ENCODE results near the gene LCP1.

Gene LCP1

DNA sequence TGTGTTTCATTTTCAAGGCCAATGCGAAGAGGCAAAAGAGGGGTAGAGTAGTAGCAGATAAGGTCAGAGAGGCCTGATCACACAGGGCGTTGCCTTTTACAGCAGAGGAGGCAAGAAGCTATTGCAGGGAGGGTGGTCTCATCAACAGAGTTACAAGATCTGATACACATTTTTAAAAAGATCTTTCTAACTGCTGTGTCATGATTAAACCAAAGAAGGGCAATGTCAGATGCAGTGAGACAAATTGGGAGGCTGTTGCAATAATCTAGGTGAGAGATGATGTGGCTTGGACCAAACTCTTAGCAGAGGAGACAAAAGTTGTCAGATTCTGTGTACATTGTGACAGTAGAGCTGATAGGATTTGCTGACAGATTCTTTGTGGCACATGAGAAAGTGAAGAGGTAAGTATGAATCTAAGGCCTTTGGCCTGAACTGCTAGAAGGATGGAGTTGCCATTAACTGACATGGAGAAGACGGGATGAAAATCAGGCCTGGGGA lies 16.8 kb upstream of the LCP1 start:
- peak in 2 of 3 donors; percentile 61 to 69 for DNase-seq
- no peaks in the 10 kb centered on the region for H3K27me3 ChIP-seq (replicated peaks in 2 of 5; ENCODE audit: control insufficient read depth in 4 of 5, insufficient read depth in 5 of 5, low read length in 4 of 5)
- no peaks in the 10 kb centered on the region for H3K9me3 ChIP-seq (ENCODE audit: control extremely low read depth in 1 of 5, control insufficient read depth in 4 of 5, insufficient read depth in 2 of 5, low read depth in 1 of 5, low read length in 4 of 5)
- CTCF ChIA-PET: interaction anchor here (1.1 to 2.1 kb wide), 6 partner anchors 13 to 32 kb away, joined by 3 to 14 read pairs (median 7); partner anchors contain the start of gene LCP1
- H3K4me1 ChIP-seq (ENCODE audit: control extremely low read depth in 1 of 4, control insufficient read depth in 4 of 4, insufficient read depth in 4 of 4, low read length in 3 of 4): peaks cover 42 to 78% (median 63%) of the 10 kb centered on the region in 4 experiments
- H3K36me3 ChIP-seq (ENCODE audit: control insufficient read depth in 4 of 4, insufficient read depth in 4 of 4, low read length in 3 of 4): no peaks in the 10 kb centered on the region
- POLR2A ChIA-PET: no interaction called here
- H3K4me3 ChIP-seq (ENCODE audit: control insufficient read depth in 1 of 7, extremely low read depth in 1 of 7, insufficient read depth in 4 of 7, low read depth in 2 of 7, low read length in 6 of 7): peak overlapping the region in 2 of 7 experiments; percentile 7 to 34
- 80% methylated on average over 1 of the region's 3 CpGs for WGBS (ENCODE audit: insufficient coverage)
- H3K27ac ChIP-seq (ENCODE audit: insufficient read depth in 1 of 2, low read depth in 1 of 2, low read length in 2 of 2, poor library complexity in 1 of 2, severe bottlenecking in 2 of 2): no peak overlapping the region

DNA sequence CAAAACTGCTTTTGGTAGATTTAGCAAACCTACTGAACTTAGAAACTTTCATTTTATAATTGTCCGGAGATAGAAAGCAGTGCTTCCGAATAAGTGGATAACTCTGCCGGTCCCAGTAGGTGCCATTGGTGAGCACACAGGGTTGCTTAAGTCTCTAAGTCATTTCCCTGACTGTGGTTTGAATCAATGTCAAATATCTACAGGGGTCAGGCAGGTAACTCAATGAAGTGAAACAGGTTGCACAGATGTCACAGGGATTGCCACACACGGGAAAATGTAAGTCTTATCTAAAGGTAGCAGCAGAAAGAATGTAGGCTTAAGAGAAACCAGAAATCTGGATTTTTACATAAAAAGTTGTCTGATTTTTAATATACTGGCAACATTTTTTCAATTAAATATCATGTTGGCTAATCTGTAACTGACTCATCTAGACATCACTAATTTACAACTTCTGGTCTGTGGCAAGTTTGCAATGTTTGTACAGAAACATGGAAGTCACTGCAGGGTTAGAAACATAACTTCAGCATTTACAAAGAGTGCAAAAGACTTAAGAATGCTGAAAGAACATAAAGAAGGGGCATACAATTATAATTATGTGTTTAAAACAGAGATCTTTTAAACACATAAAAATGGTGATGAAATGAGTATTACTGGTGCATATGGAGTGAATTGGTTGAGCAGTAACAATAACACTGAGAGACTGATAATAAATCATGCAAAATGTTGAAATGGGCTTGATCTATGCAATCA lies 15.5 kb upstream of the LCP1 start:
- ChIA-PET CTCF (no interaction called here), POLR2A (no interaction called here)
- H3K4me3 ChIP-seq (ENCODE audit: control insufficient read depth in 1 of 7, extremely low read depth in 1 of 7, insufficient read depth in 4 of 7, low read depth in 2 of 7, low read length in 6 of 7): peak overlapping the region in 3 of 7 experiments; percentile 20 to 62 (median 44)
- H3K27ac ChIP-seq (ENCODE audit: insufficient read depth in 1 of 2, low read depth in 1 of 2, low read length in 2 of 2, poor library complexity in 1 of 2, severe bottlenecking in 2 of 2): peak overlapping the region; percentile 34 to 35
- H3K27me3 ChIP-seq (replicated peaks in 2 of 5; ENCODE audit: control insufficient read depth in 4 of 5, insufficient read depth in 5 of 5, low read length in 4 of 5): no peaks in the 10 kb centered on the region
- WGBS (ENCODE audit: insufficient coverage): 28% methylated on average over 3 of the region's 4 CpGs
- H3K4me1 ChIP-seq (ENCODE audit: control extremely low read depth in 1 of 4, control insufficient read depth in 4 of 4, insufficient read depth in 4 of 4, low read length in 3 of 4): peaks cover 35 to 72% (median 62%) of the 10 kb centered on the region in 4 experiments
- DNase-seq: peak in 2 of 3 donors; percentile 70 to 81
- no peaks in the 10 kb centered on the region for H3K9me3 ChIP-seq (ENCODE audit: control extremely low read depth in 1 of 5, control insufficient read depth in 4 of 5, insufficient read depth in 2 of 5, low read depth in 1 of 5, low read length in 4 of 5)
- no peaks in the 10 kb centered on the region for H3K36me3 ChIP-seq (ENCODE audit: control insufficient read depth in 4 of 4, insufficient read depth in 4 of 4, low read length in 3 of 4)

DNA sequence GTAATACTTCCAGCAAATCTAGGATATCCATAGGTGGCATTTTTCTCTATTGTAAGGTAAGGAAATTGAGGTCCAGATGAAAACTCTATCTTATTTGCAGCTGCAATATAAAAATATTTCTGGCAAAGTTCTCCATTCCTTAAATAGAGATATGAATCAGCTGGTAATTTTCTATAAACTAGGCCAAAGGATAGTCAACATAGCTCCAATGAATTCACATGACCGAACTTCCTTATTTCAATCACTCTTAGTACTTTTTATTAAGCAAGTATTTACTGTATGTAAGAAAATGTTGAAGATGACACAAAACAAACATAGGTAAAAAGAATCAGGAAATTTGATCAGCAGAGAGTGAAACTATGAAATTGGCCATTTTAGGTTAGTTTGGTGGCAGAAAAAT lies 13.0 kb upstream of the LCP1 start:
- no CpG with 5 or more reads among the region's 1 CpG for WGBS (ENCODE audit: insufficient coverage)

DNA sequence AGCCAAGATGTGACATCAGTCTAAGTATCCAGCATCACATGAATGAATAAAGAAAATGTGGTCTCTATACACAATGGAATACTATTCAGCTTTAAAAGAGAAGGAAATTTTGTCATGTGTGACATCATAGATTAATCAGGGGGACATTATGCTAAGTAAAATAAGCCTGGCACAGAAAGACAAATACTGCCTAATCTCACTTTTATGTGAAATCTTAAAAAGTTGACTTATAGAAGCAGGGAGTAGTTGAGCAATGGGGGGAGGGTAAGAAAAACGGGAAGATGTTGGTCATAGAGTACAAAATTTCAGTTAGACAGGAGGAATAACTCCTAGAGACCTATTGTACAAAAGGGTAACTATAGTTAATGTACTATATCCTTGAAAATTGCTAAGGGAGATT lies 10.4 kb upstream of the LCP1 start:
- ChIA-PET POLR2A (no interaction called here), CTCF (interaction anchor here (0.6 to 2.0 kb wide), 7 partner anchors 10 to 872 kb away, joined by 3 to 12 read pairs (median 4); partner anchors contain the start of gene LCP1)
- Histone ChIP-seq H3K27me3 (replicated peaks in 2 of 5; ENCODE audit: control insufficient read depth in 4 of 5, insufficient read depth in 5 of 5, low read length in 4 of 5) (no peaks in the 10 kb centered on the region), H3K4me3 (ENCODE audit: control insufficient read depth in 1 of 7, extremely low read depth in 1 of 7, insufficient read depth in 4 of 7, low read depth in 2 of 7, low read length in 6 of 7) (no peak overlapping the region), H3K9me3 (ENCODE audit: control extremely low read depth in 1 of 5, control insufficient read depth in 4 of 5, insufficient read depth in 2 of 5, low read depth in 1 of 5, low read length in 4 of 5) (no peaks in the 10 kb centered on the region), H3K27ac (ENCODE audit: insufficient read depth in 1 of 2, low read depth in 1 of 2, low read length in 2 of 2, poor library complexity in 1 of 2, severe bottlenecking in 2 of 2) (no peak overlapping the region), H3K4me1 (ENCODE audit: control extremely low read depth in 1 of 4, control insufficient read depth in 4 of 4, insufficient read depth in 4 of 4, low read length in 3 of 4) (peaks cover 3 to 29% (median 19%) of the 10 kb centered on the region in 4 experiments), H3K36me3 (ENCODE audit: control insufficient read depth in 4 of 4, insufficient read depth in 4 of 4, low read length in 3 of 4) (no peaks in the 10 kb centered on the region)
- no peak for DNase-seq
- WGBS (ENCODE audit: insufficient coverage): no CpG with 5 or more reads among the region's 1 CpG

More for the DNA sequence above, 13.0 kb upstream of the LCP1 start:
- Histone ChIP-seq H3K36me3 (ENCODE audit: control insufficient read depth in 4 of 4, insufficient read depth in 4 of 4, low read length in 3 of 4) (no peaks in the 10 kb centered on the region), H3K4me1 (ENCODE audit: control extremely low read depth in 1 of 4, control insufficient read depth in 4 of 4, insufficient read depth in 4 of 4, low read length in 3 of 4) (peaks cover 22 to 55% (median 44%) of the 10 kb centered on the region in 4 experiments), H3K9me3 (ENCODE audit: control extremely low read depth in 1 of 5, control insufficient read depth in 4 of 5, insufficient read depth in 2 of 5, low read depth in 1 of 5, low read length in 4 of 5) (no peaks in the 10 kb centered on the region), H3K27ac (ENCODE audit: insufficient read depth in 1 of 2, low read depth in 1 of 2, low read length in 2 of 2, poor library complexity in 1 of 2, severe bottlenecking in 2 of 2) (no peak overlapping the region), H3K4me3 (ENCODE audit: control insufficient read depth in 1 of 7, extremely low read depth in 1 of 7, insufficient read depth in 4 of 7, low read depth in 2 of 7, low read length in 6 of 7) (no peak overlapping the region), H3K27me3 (replicated peaks in 2 of 5; ENCODE audit: control insufficient read depth in 4 of 5, insufficient read depth in 5 of 5, low read length in 4 of 5) (no peaks in the 10 kb centered on the region)
- POLR2A ChIA-PET: no interaction called here
- CTCF ChIA-PET: interaction anchor here (1.0 to 2.2 kb wide), 5 partner anchors 9 to 101 kb away, joined by 3 to 6 read pairs (median 6); no protein-coding TSS in a partner anchor
- no peak for DNase-seq

DNA sequence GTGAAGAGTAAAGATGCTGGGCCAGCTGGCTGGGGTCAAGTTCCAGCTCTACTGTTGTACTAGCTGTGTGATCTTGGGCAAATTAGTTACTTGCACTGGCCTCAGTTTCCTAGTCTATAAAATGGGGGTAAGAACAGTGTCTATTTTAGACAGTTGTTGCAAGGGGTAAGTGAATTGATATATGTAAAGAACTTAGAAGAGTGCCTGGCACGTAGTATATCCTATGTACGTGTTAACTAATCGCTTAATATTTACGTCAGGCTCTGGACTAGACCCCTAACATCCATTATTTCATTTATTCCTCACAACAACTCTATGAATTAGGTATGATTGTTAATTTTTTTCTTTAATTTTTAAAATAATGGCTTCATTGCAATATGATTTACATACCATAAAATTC lies 3.7 kb upstream of the LCP1 start:
- POLR2A ChIA-PET: no interaction called here
- CTCF ChIA-PET: interaction anchor here (0.7 to 1.8 kb wide), 17 partner anchors 8 to 31 kb away, joined by 3 to 7 read pairs (median 4); no protein-coding TSS in a partner anchor

DNA sequence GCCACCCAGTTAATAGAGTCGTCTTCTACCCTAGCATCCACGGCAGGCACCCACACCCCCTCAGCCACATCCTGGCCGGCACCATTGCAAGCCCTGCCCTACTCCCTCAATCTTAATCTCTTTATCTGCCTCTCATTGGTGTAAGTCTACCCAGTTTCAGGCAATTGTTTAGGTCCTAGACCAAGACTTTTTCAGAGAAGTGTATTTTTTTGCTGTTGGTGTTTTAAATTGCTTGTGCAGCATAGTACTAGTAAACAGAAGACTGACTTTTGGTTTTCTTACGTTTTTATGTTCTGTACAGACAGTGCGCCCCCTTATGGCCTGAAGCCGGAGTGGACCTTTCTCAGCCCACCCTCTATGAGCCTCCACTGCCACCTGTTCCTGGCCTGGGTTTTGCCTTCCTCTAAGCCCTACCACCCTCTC lies 2.3 kb upstream of the LCP1 start:
- H3K9me3 ChIP-seq (ENCODE audit: control extremely low read depth in 1 of 5, control insufficient read depth in 4 of 5, insufficient read depth in 2 of 5, low read depth in 1 of 5, low read length in 4 of 5): no peaks in the 10 kb centered on the region
- peak; percentile 85 to 89 (median 87) for DNase-seq
- H3K27ac ChIP-seq (ENCODE audit: insufficient read depth in 1 of 2, low read depth in 1 of 2, low read length in 2 of 2, poor library complexity in 1 of 2, severe bottlenecking in 2 of 2): peak overlapping the region in 1 of 2 experiments; percentile 89
- H3K4me3 ChIP-seq (ENCODE audit: control insufficient read depth in 1 of 7, extremely low read depth in 1 of 7, insufficient read depth in 4 of 7, low read depth in 2 of 7, low read length in 6 of 7): peak overlapping the region in 5 of 7 experiments; percentile 15 to 74 (median 48)
- ChIA-PET POLR2A (no interaction called here), CTCF (interaction anchor here (1.0 to 1.8 kb wide), 4 partner anchors 8 to 33 kb away, joined by 3 to 6 read pairs (median 4); no protein-coding TSS in a partner anchor)
- H3K27me3 ChIP-seq (replicated peaks in 2 of 5; ENCODE audit: control insufficient read depth in 4 of 5, insufficient read depth in 5 of 5, low read length in 4 of 5): no peaks in the 10 kb centered on the region
- peaks cover 26 to 44% (median 30%) of the 10 kb centered on the region in 4 experiments for H3K4me1 ChIP-seq (ENCODE audit: control extremely low read depth in 1 of 4, control insufficient read depth in 4 of 4, insufficient read depth in 4 of 4, low read length in 3 of 4)
- 0% methylated on average over 2 of the region's 6 CpGs for WGBS (ENCODE audit: insufficient coverage)
- H3K36me3 ChIP-seq (ENCODE audit: control insufficient read depth in 4 of 4, insufficient read depth in 4 of 4, low read length in 3 of 4): no peaks in the 10 kb centered on the region

More for the DNA sequence above, 3.7 kb upstream of the LCP1 start:
- Histone ChIP-seq H3K27ac (ENCODE audit: insufficient read depth in 1 of 2, low read depth in 1 of 2, low read length in 2 of 2, poor library complexity in 1 of 2, severe bottlenecking in 2 of 2) (no peak overlapping the region), H3K27me3 (replicated peaks in 2 of 5; ENCODE audit: control insufficient read depth in 4 of 5, insufficient read depth in 5 of 5, low read length in 4 of 5) (no peaks in the 10 kb centered on the region), H3K4me3 (ENCODE audit: control insufficient read depth in 1 of 7, extremely low read depth in 1 of 7, insufficient read depth in 4 of 7, low read depth in 2 of 7, low read length in 6 of 7) (no peak overlapping the region), H3K4me1 (ENCODE audit: control extremely low read depth in 1 of 4, control insufficient read depth in 4 of 4, insufficient read depth in 4 of 4, low read length in 3 of 4) (peaks cover 23 to 32% (median 25%) of the 10 kb centered on the region in 4 experiments), H3K36me3 (ENCODE audit: control insufficient read depth in 4 of 4, insufficient read depth in 4 of 4, low read length in 3 of 4) (no peaks in the 10 kb centered on the region), H3K9me3 (ENCODE audit: control extremely low read depth in 1 of 5, control insufficient read depth in 4 of 5, insufficient read depth in 2 of 5, low read depth in 1 of 5, low read length in 4 of 5) (no peaks in the 10 kb centered on the region)
- WGBS (ENCODE audit: insufficient coverage): no CpG with 5 or more reads among the region's 4 CpGs
- DNase-seq: no peak

Data from common myeloid progenitor, CD34-positive (primary cell).